Measurements from ENCODE around the gene C1orf167.

- TF ChIP-seq, protein P1, sequence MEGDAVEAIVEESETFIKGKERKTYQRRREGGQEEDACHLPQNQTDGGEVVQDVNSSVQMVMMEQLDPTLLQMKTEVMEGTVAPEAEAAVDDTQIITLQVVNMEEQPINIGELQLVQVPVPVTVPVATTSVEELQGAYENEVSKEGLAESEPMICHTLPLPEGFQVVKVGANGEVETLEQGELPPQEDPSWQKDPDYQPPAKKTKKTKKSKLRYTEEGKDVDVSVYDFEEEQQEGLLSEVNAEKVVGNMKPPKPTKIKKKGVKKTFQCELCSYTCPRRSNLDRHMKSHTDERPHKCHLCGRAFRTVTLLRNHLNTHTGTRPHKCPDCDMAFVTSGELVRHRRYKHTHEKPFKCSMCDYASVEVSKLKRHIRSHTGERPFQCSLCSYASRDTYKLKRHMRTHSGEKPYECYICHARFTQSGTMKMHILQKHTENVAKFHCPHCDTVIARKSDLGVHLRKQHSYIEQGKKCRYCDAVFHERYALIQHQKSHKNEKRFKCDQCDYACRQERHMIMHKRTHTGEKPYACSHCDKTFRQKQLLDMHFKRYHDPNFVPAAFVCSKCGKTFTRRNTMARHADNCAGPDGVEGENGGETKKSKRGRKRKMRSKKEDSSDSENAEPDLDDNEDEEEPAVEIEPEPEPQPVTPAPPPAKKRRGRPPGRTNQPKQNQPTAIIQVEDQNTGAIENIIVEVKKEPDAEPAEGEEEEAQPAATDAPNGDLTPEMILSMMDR (IDR thresholded peaks at IDR 0.05 in 8 of 11, conservative IDR thresholded peaks at IDR 0.05 in 3 of 11): no peak
- TF ChIP-seq POLR2AphosphoS5 (IDR thresholded peaks at IDR 0.05): no peak
- no peak for TF ChIP-seq POLR2A (IDR thresholded peaks at IDR 0.05)
Observed at GRCh38 chr1:11714831-11715575, 47.0 kb upstream of the C1orf167 start.
